NCI-H69 (cell line): Measurements from ENCODE around the gene KRT75.
"Not testable (repeated sequence)": the region's sequence is repeated elsewhere in the genome, so short reads cannot be mapped to it uniquely, and the experiment has no call there.

Experiments
- DNase-seq: peaks from one replicate; lab custom pipeline; 2025; lab: John Stamatoyannopoulos, UW

KRT75 gene

DNA sequence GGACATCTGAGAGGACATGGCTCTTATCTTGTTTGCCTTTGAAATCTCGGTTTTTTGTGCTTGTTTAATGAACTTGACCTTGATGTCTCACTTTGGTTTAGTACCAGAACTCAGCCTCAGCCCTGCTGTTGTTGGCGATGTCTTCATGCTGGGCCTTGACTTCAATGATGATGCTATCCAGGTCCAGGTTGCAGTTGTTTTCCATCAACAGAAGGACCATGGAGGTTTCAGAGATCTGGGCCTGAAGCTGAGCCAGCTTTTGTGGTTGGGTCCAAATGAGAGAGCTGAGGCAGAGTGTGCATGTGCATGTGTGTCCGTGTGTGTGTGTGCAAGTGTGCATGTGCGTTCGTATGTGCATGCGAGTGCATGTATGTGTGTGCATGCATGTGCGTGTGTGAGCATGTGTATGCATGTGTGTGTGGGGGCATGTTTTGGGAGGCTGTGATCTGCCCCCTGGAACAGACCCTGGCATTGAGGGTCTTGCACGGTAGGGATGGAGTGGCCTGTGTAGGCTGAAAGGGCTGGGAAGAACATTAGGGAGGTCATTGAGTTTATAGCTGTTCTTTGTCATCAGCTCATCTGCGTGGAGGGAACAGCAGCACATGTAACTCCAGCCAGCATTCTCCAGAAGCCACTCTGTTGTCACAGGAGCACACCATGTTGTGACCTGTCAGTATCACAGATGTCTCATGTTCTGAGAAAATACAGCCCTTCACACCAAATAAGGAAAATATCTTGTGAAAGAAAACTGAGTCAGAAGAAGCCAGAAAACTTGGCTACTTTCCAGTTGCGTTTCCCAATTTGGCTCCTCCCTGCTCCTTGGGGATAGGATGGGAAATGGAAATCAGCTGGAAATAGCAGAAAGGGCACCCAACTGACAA is 18.1 kb downstream of the KRT75 start:
- DNase-seq = no peak

GRCh38 chr12:52414936-52415335 is 19.2 kb downstream of the KRT75 start:
- DNase-seq = no peak

DNA sequence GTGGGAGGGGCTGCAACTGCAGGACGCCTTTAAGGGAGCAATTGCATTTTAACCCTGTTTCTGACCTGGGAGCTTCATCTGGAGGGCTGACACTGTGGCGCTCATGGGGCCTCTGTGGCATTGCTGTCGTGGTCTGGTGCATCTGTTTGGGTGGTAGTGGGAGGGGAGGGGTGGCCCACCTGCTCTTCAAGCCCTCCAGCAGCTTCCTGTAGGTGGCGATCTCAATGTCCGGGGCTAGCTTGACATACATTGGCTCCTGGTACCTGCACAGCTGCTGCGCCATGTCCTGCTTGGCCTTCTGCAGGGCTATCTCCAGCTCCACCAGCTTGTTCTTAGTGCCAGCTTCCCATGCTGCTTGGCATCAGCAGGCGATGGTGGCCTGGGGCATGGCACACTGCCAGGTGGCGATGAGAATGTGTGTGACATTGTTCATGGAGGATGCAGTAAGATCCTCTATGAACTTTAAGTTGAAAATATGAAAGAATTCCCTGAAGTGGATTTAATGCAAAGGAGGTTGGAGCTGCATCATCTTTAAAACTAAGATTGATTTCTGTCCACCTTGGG is 20.3 kb downstream of the KRT75 start:
- DNase-seq = peak; percentile 24

- DNase-seq = no peak
These were observed 21.0 kb downstream of the KRT75 start for GRCh38 chr12:52413202-52413601.

DNA sequence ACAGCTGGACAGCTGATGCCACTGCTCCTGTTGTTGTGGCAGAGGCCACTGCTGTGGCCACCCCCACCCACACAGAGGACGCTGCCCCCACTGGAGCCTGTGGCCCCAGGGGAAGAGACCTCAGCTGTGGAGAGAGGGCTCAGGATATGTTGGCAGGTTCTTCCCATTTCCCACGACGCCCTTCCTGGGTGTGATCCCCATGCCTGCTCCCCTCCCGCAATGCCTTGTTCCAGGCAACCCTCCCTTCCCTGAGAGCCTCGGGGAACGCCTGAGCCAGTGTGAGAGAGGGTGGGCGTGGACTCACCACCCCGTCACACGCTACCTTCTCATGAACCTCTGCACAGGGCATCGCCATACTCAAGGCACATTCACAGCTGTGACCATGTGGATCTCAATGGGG is 22.4 kb downstream of the KRT75 start:
- no peak for DNase-seq

- DNase-seq = not testable (repeated sequence)
These were observed 23.5 kb downstream of the KRT75 start for GRCh38 chr12:52410589-52411248.

- DNase-seq = no peak
These were observed 26.3 kb downstream of the KRT75 start for GRCh38 chr12:52407918-52408317.

GRCh38 chr12:52405922-52406385 is 28.2 kb downstream of the KRT75 start, which contains the start of gene KRT82:
Gene KRT82 (minus strand): TSS chr12:52406335. CDS start chr12:52406277, 58 bp downstream.
- no peak for DNase-seq

GRCh38 chr12:52404951-52405350 is 29.2 kb downstream of the KRT75 start:
- no peak for DNase-seq

DNA sequence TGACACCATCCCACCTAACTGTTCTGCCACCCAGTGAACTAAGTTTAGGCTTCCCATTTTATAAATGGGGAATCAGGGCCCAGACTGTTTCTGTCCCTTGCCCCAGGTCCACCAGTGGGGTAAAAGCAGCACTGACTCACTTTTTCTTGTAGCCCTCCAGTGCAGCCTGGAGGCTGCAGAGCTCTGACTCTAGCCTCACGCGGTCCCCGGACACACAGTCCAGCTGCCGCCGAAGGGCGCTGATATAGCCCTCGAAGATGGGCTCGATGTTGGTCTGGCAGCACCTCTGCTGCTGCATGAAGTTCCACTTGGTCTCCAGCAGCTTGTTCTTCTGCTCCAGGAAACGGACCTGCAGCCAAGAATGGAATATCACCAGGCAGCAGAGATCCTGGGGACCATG is 30.6 kb downstream of the KRT75 start:
- no peak for DNase-seq

- DNase-seq = peak; percentile 21
These were observed 31.2 kb downstream of the KRT75 start for GRCh38 chr12:52402873-52403540.

DNA sequence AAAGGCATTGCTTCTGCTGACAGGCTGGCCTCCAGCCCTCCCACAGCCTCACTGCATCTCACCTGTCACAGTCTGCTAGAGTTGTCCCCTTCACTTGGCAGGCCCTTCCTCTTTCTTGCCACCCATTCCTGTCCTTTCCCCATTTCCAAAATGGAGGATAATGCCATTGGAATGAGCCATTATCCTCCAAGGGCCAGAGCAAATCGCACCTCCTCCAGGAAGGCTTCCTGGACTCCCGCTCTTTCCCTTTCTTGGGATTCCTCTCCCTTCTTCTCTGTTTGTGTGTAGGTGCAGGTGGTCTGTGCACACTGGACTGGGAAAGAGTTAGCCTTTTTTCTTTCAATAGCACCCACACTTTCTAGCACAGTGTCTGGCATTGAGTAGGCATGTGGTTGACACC is 31.8 kb downstream of the KRT75 start:
- no peak for DNase-seq

DNA sequence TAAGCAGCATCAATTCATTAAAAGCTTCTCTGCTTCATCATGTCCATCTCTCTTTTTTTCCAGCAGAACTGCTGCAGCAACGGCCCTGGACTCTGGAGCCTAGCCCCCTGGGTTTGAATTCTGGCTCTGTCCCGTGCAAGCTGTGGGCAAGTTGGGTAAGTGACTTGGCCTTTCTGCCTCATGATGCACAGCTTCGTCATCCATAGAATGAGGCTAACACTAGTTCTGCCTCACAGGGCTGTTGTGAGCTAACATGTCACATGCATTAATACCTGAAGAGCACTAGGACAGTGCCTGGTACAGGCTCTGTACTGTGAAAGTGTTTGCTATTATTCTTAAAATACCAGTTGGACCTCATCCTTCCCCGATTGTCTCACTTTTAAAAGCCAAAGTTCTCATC is 32.2 kb downstream of the KRT75 start:
- no peak for DNase-seq

DNA sequence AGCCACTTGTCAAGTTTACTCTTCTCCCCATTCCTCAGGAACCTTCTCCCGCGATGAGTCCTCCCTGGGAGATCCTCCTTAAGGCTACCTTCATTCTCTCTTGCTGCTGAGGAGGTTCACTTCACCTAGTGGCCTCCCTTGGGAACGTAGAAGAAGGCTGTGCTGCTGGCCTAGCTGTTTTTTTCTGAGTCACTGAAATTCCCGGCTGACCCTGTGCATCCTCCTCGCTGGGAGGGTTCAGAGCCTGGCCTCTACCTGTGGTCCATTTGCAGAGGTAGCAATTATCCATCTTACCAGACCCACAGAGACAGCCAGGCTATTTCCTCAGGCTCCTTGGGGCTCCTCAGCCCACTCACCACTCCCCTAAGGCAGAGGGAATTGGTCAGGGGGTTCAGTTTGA is 32.6 kb downstream of the KRT75 start:
- DNase-seq = no peak

DNA sequence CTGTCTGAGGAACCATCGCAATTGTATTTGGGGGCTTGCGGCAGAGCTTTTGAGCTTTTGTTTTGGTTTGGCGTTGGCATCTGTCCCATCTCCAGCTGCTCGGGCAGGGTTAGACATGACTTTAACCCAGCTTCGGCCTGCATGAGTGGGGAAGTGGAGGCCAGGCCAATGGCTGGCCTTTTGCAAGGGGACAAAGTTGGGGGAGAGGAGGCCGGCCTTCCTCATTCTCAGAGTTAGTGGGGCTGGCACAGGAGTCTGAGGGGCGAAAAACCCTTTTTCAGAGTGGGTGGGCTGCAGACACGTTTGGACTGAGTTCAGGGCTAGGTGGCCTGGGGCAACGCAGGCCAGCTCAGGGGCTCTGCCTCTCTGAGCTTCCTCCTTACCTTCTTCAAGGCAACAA is 33.3 kb downstream of the KRT75 start:
- no peak for DNase-seq

DNA sequence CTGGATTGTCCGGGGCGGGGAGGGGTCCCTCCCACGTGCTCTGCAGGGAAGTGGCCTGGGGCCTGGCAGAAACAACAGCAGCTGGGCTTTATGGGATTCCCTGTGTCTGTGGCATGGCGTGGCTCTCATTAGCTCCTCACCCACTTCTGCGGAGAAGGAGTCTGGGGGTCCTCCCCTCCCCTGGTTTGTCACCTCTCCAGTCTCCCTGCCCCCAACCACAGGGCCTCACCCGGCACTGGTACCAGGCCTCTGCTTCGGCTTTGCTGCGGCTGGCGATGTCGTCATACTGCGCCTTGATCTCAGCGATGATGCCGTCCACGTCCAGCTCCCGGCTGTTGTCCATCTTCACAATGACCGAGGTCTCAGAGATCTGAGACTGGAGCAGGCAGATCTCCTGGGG is 34.4 kb downstream of the KRT75 start:
- no peak for DNase-seq

GRCh38 chr12:52398176-52398575 is 36.0 kb downstream of the KRT75 start:
- no peak for DNase-seq

- no peak for DNase-seq
These were observed 37.5 kb downstream of the KRT75 start for GRCh38 chr12:52396656-52397055.

- DNase-seq = peak; percentile 72
These were observed 38.3 kb downstream of the KRT75 start for GRCh38 chr12:52395761-52396434.

DNA sequence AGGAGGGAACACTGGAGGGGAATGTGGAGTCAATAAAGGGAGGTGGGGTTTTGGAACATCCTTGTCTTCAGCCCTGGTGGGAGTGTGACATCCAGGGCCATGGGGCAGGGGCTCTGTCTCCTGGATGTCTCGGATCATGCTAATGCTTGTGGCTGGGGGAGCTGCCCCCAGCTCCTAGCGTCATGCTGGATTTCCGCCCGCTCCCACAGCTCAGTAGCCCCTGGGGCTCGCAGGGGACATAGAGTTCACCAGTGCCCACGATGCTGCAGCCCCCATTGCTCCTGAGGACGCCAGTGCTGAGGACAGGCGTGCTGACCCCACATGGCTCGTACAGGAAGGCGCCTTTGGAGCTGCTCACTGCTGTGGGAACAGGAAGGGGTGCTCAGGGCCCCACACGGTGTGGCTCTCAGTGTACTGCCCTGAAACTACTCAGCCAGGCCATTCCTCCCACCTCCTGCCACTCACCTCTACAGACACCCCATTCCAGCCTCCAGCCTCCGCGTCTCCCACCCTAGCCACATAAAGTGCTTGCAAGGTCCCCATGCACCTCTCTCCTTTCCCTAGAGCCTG is 39.2 kb downstream of the KRT75 start:
- no peak for DNase-seq

DNA sequence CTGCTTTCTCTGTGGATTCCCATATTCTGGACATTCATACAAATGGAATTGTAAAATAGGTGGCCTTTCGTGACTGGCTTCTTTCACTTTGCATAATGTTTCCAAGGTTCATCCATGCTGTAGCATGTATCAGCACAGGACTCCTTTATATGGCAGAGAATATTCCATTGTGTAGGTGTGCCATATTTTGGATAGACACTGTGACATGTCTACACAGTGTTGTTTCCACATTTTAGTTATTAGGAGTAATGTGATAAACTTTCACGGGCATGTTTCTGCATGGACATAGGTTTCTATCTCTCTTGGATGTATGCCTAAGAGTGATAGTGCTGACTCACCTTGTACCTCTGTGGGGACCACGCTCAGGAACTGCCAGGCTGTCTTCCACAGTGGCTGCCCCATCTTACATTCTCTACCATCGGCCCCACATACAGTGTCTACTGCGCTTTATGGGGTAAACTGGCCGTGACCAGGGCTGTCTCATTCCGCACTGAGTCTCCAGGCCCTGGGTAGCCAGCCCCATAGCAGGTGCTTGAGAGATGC is 41.6 kb downstream of the KRT75 start:
- no peak for DNase-seq
